ENCODE measurements around the gene C9orf72. TPM values are rescaled to one million over a fixed set of nuclear protein-coding genes. Genes with fewer than 3 reads are reported as not detected.

The C9orf72 gene
- total RNA-seq, 2 experiments from 2014 or later: 23.3 to 27.5 TPM

DNA sequence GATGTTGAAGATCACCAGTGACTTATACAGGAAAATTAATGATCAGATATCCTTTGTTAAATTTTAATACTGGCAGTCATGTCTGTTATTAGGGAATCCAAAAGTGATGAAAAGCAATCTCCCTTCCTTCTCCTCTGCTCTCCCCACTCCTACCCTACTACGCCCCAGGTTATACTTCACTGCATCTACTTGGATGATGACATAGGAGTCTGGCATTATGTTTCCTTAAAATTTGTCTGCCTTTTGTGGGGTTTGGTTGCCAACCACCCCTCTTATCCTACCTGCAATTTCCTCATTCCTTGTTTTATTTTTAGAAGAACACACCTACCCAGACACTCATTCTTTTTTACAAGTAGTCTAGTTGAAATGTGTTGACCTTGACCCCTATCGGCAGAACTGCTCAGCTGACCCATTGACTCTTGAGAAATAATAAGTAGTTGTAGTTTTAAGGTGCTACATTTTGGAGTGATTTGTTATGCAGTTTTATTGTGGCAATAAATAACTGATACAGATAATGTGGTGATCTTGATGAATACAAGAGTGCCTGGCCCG lies 38.5 kb downstream of the C9orf72 start:
- Mint-ChIP-seq H3K9me3 (no peaks in the 10 kb centered on the region), H3K4me3 (no peak overlapping the region), H3K4me1 (ENCODE audit: low read depth) (peaks cover 3% of the 10 kb centered on the region), H3K27ac (no peak overlapping the region), H3K36me3 (ENCODE audit: low read depth) (peaks cover 3% of the 10 kb centered on the region), H3K27me3 (ENCODE audit: low read depth) (no peaks in the 10 kb centered on the region)
- CTCF ChIA-PET: no interaction called here
- intact Hi-C loops (cut with micrococcal nuclease): loop anchor here (5.0 kb wide), 2 partner anchors 257 to 502 kb away; no protein-coding TSS in a partner anchor
- DNase-seq: no peak

DNA sequence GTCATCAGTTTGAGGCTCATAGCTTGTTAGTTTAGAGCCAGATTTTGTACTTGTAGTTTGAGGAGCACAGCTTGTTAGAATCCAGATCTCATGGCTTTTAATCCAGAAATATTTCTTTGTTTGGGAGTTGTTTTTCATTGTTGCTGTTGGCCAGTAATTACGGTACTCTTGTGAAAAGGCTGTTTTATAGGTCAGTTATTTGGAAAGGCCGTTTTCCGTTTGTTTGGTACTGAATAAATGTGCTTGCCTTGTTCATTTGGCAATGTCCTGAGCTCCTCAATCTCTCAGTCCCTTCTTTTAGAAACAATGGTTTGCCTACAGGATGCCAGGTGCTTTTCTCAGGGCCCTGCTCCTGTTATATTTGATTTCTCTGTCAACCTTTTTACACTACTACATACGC lies 39.1 kb downstream of the C9orf72 start:
- Mint-ChIP-seq H3K4me3 (no peak overlapping the region), H3K36me3 (ENCODE audit: low read depth) (peaks cover 3% of the 10 kb centered on the region), H3K9me3 (no peaks in the 10 kb centered on the region), H3K27me3 (ENCODE audit: low read depth) (no peaks in the 10 kb centered on the region), H3K27ac (no peak overlapping the region), H3K4me1 (ENCODE audit: low read depth) (peaks cover 4% of the 10 kb centered on the region)
- DNase-seq: no peak
- CTCF ChIA-PET: interaction anchor here (0.7 to 1.5 kb wide), 2 partner anchors 105 to 201 kb away, joined by 3 to 5 read pairs; no protein-coding TSS in a partner anchor
- intact Hi-C loops (cut with micrococcal nuclease): loop anchor here (5.0 kb wide), 2 partner anchors 257 to 502 kb away; no protein-coding TSS in a partner anchor

DNA sequence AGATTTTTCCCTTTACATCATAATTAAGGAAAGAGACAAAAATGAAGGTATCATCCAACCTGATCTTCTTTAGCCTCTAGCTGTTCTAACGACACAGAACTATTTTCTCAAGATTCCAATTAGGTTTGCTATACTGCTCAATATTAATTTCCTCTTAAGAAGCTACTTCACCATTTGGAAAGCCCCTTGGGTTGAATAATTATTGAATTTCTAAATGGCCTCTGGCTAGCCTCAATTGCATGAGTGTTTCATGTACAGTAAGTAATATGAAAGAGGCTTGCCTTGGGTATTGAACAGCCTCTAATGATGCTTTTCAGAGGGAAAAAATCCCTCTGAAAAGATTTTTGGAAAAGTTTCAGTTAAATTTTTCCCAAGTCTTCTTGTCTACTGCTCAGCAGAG lies 40.0 kb downstream of the C9orf72 start:
- Mint-ChIP-seq H3K9me3 (no peaks in the 10 kb centered on the region), H3K36me3 (ENCODE audit: low read depth) (peaks cover 3% of the 10 kb centered on the region), H3K27ac (no peak overlapping the region), H3K4me3 (no peak overlapping the region), H3K4me1 (ENCODE audit: low read depth) (peaks cover 4% of the 10 kb centered on the region), H3K27me3 (ENCODE audit: low read depth) (no peaks in the 10 kb centered on the region)
- DNase-seq: no peak
- CTCF ChIA-PET: interaction anchor here (0.7 to 1.5 kb wide), 2 partner anchors 9 to 200 kb away, joined by 3 to 5 read pairs; no protein-coding TSS in a partner anchor
- intact Hi-C loops (cut with micrococcal nuclease): loop anchor here (5.0 kb wide), 2 partner anchors 256 to 501 kb away; no protein-coding TSS in a partner anchor

DNA sequence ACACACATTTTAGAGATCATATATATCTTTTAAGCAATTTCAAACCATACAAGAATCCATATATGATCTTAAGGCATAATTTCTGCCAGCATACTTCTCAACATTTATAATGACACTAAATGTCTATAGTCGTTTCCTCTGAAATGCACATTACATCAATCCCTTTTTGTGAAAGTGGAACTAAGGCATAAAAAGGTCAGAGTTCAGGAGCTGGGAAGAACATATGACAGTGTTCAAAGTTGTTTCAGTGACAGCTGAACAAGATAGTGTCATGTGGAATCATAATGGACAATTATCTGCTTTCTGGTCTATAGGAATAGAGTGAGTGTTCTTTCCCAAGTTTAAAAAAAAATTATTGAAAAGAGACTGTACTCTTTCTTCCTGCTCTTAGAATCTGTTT lies 41.2 kb downstream of the C9orf72 start:
- no peak for DNase-seq
- H3K27ac Mint-ChIP-seq: no peak overlapping the region
- peaks cover 8% of the 10 kb centered on the region for H3K4me1 Mint-ChIP-seq (ENCODE audit: low read depth)
- H3K27me3 Mint-ChIP-seq (ENCODE audit: low read depth): peaks cover 8% of the 10 kb centered on the region
- H3K9me3 Mint-ChIP-seq: no peaks in the 10 kb centered on the region
- intact Hi-C loops (cut with micrococcal nuclease): loop anchor here (5.0 kb wide), 2 partner anchors 255 to 500 kb away; no protein-coding TSS in a partner anchor
- CTCF ChIA-PET: no interaction called here
- H3K4me3 Mint-ChIP-seq: no peak overlapping the region
- peaks cover 1% of the 10 kb centered on the region for H3K36me3 Mint-ChIP-seq (ENCODE audit: low read depth)

DNA sequence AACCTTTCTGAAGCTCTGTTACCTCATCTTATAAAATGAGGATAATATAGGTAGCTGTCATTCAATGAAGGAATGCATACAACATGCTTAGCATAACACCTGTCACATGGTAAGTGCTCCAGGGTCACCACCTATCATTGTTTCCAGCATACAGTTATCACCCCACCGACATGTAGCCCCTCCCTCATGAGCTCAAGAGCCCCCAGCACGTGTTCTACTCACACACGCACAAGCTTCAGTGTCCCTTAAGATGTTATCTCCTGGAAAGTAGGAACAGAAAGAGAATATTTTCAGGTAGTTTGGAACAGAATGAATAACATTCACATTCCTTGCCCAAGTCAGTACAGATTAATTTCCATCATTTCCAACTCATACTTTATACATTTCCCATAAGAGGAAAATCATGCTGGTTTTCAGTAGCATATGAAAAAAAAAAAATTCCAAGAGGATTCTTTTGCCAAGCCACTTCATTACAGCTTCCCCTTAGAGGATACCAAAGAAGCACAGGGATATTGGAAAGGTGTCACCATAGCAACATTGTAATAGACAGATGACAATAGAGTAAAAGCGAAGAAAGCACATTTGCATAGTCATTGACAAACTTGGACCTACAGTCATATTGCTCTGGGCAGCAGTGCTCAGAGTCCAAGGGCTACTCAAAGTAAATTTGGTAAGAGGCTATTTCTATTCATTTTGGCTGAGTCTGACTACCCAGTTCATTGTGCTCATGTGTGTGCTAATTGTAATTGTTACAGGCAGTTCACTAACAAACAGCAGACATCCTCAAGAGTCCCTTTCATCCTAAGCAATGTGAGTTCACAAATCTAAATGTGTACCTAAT lies 42.1 kb downstream of the C9orf72 start:
- CTCF ChIA-PET: interaction anchor here (0.5 to 3.4 kb wide), 10 partner anchors 9 to 244 kb away, joined by 3 to 41 read pairs (median 5); no protein-coding TSS in a partner anchor
- peaks cover 8% of the 10 kb centered on the region for H3K4me1 Mint-ChIP-seq (ENCODE audit: low read depth)
- no peaks in the 10 kb centered on the region for H3K9me3 Mint-ChIP-seq
- H3K4me3 Mint-ChIP-seq: no peak overlapping the region
- intact Hi-C loops (cut with micrococcal nuclease): loop anchor here (1.0 to 5.0 kb wide), 3 partner anchors 254 to 639 kb away; partner anchors contain the start of gene CAAP1
- DNase-seq: no peak
- H3K27me3 Mint-ChIP-seq (ENCODE audit: low read depth): peaks cover 8% of the 10 kb centered on the region
- no peak overlapping the region for H3K27ac Mint-ChIP-seq
- peaks cover 1% of the 10 kb centered on the region for H3K36me3 Mint-ChIP-seq (ENCODE audit: low read depth)

DNA sequence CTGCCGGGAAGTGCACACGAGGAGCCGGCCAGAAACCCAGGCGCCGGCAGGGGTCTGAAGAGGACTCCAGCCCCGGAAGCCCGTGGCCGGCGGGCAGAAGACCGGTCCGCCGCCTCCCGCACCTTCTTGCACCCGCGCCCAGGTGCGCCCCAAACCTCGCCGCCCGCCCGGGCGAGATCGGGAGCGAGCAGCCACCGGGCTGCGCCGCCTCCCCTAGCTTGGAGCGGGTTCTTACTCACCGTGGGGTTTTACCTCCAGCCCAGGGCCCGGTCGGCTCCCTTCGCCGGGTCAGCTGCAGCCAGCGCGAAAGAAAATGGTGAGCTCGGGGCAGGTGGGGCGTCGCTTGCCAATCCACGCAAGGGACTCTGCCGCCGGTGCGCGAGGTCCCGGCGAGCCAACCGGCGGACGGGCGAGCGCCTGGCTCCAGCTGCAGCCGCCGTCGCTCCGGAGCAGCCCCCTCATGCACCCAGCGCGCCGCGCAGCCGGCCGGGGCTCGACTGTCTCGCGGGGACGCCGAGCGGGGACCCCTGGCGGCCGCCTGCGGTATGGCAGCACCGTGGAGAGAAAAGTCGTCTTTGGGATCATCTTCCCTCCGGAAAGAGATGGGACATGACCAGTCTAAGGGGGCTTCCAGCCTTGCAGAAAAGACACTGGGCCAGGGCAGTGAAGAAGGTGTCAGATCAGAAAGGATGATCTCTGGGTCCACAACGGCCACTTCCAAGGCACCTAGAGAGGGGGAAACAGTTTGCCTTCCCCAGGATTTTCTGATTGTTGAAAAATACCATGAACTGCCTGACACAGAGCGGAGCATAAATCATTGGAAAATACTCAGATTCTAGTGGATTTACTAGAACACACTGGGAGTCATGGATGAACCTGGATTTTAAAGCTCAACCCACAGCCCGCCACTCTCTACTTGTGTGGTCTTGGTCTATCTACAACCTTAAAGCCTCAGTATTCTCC lies 43.7 kb downstream of the C9orf72 start, which contains the start of gene MOB3B:
TSS of gene MOB3B (minus strand) at position 499 of the 963 bp plus-strand sequence. CDS start 74,264 bp downstream, outside the sequence.
- peak; percentile 80 for DNase-seq
- H3K27ac Mint-ChIP-seq: peak within 1 kb of the TSS; percentile 86
- no peaks in the 10 kb centered on the region for H3K9me3 Mint-ChIP-seq
- peaks cover 10% of the 10 kb centered on the region for H3K4me1 Mint-ChIP-seq (ENCODE audit: low read depth)
- H3K36me3 Mint-ChIP-seq (ENCODE audit: low read depth): peaks cover 1% of the 10 kb centered on the region
- CTCF ChIA-PET: interaction anchor here (0.6 to 3.4 kb wide), 25 partner anchors 9 to 243 kb away, joined by 3 to 41 read pairs (median 4); no protein-coding TSS in a partner anchor
- intact Hi-C loops (cut with micrococcal nuclease): loop anchor here (1.0 to 5.0 kb wide), 7 partner anchors 24 to 637 kb away; partner anchors contain the start of genes C9orf72 and CAAP1
- H3K4me3 Mint-ChIP-seq: peak within 1 kb of the TSS; percentile 86
- peaks cover 8% of the 10 kb centered on the region for H3K27me3 Mint-ChIP-seq (ENCODE audit: low read depth)

DNA sequence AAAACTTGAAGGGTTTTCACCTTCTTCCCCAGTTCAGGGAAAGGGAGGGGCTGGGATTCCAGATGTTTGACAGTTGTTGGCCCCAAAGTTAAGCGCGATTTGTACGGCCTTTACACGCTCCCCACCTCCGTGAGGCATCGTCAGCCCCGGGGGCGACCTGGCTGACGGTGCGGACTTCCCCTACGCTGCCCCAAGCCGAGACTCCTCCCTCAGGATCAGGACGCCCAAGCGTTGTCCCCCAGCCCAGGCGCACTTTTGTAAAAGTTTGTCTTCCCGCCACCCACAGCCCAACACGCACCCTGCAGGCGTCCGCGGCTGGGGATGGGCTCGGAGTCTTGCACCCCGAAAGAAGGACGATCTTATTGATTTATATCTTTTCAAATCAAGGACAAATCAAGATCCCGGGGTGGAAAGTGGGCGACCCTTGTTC lies 44.4 kb downstream of the C9orf72 start:
- intact Hi-C loops (cut with micrococcal nuclease): loop anchor here (1.0 kb wide), 4 partner anchors 24 to 196 kb away; partner anchors contain the start of gene C9orf72
- peak overlapping the region; percentile 86 for H3K27ac Mint-ChIP-seq
- CTCF ChIA-PET: interaction anchor here (0.6 to 3.4 kb wide), 18 partner anchors 15 to 205 kb away, joined by 3 to 41 read pairs (median 3); no protein-coding TSS in a partner anchor
- DNase-seq: peak; percentile 73
- H3K4me1 Mint-ChIP-seq (ENCODE audit: low read depth): peaks cover 17% of the 10 kb centered on the region
- peaks cover 8% of the 10 kb centered on the region for H3K27me3 Mint-ChIP-seq (ENCODE audit: low read depth)
- no peaks in the 10 kb centered on the region for H3K9me3 Mint-ChIP-seq
- H3K4me3 Mint-ChIP-seq: peak overlapping the region; percentile 86
- peaks cover 1% of the 10 kb centered on the region for H3K36me3 Mint-ChIP-seq (ENCODE audit: low read depth)

DNA sequence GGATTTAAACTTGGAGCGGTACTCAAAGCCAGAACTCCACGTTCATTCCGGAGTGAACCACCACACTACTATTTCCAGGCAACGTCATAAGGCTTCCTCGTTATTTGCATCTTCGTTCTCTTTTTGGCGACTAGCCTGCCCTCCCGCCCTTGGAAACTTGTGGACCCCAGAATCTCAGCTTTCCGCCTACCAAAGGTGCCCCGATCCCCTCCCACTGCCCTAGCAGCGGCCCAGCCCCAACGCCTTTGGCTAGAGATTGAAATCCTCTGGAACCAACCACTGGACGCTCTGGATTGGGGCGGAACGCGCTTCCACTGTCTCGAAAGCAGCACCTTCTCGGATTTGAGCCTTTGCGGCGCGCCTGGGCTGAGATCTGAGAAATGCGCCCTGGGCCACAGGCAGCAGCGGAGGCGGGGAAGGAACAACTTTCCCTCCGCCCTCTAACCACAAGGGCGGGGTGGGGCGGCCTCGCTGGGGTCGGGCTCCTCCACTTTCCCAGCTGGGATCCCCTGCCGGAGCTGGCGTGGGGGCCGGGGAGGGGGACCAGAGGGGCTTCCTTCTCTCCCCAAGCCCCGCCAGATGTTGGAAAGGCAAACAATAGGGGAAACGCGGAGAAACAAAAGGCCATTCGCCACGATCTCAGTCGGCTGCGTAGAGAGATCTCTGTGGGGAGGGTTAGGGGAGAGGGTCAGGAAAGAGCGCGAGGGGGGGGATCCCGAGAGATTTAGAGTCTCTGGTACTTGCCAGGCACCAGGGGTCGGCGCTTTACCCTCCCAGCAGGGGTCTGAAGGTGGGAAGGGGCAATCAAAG lies 45.0 kb downstream of the C9orf72 start:
- intact Hi-C loops (cut with micrococcal nuclease): no loop called here
- Mint-ChIP-seq H3K27me3 (ENCODE audit: low read depth) (peaks cover 8% of the 10 kb centered on the region), H3K27ac (peak overlapping the region; percentile 86)

DNA sequence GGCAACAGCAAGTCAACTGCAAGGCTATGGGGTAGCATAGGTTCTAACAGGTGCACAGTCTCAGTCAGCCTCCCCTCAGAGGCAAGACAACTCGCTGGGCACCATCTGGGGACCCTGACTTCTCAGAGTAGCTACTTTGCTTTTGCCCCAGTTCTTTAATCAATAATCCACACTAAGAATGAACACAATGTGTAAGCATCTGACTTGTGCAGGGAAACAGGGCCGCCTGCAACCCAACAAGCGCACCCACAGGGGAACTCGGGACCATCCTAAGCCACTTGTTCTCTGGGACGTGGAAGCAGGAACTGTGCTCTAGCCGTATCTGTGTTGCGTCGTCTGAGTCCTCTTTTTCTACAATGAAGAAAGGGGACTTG lies 45.6 kb downstream of the C9orf72 start:
- no peaks in the 10 kb centered on the region for H3K9me3 Mint-ChIP-seq
- no peak overlapping the region for H3K27ac Mint-ChIP-seq
- H3K36me3 Mint-ChIP-seq (ENCODE audit: low read depth): no peaks in the 10 kb centered on the region
- intact Hi-C loops (cut with micrococcal nuclease): no loop called here
- CTCF ChIA-PET: interaction anchor here (0.7 to 1.3 kb wide), 3 partner anchors 55 to 195 kb away, joined by 3 read pairs; no protein-coding TSS in a partner anchor
- H3K4me3 Mint-ChIP-seq: peak overlapping the region; percentile 86
- peaks cover 8% of the 10 kb centered on the region for H3K27me3 Mint-ChIP-seq (ENCODE audit: low read depth)
- no peak for DNase-seq
- peaks cover 18% of the 10 kb centered on the region for H3K4me1 Mint-ChIP-seq (ENCODE audit: low read depth)

More for the DNA sequence above, 45.0 kb downstream of the C9orf72 start:
- CTCF ChIA-PET: interaction anchor here (0.9 to 3.4 kb wide), 2 partner anchors 190 to 196 kb away, joined by 3 to 41 read pairs; no protein-coding TSS in a partner anchor
- Mint-ChIP-seq H3K9me3 (no peaks in the 10 kb centered on the region), H3K4me3 (peak overlapping the region; percentile 86), H3K4me1 (ENCODE audit: low read depth) (peaks cover 18% of the 10 kb centered on the region), H3K36me3 (ENCODE audit: low read depth) (no peaks in the 10 kb centered on the region)
- peak; percentile 70 for DNase-seq

DNA sequence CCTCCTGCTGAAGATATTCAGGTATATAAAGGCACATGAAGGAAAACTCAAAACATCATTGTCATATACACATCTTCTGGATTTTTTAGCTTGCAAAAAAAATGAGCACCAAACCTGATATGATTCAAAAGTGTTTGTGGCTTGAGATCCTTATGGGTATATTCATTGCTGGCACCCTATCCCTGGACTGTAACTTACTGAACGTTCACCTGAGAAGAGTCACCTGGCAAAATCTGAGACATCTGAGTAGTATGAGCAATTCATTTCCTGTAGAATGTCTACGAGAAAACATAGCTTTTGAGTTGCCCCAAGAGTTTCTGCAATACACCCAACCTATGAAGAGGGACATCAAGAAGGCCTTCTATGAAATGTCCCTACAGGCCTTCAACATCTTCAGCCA lies 49.0 kb downstream of the C9orf72 start, which contains the start of gene IFNK:
TSS of gene IFNK (plus strand) at position 55 of the 400 bp plus-strand sequence. CDS start at position 102, 47 bp downstream.
- H3K4me3 Mint-ChIP-seq: no peak within 1 kb of the TSS
- H3K27ac Mint-ChIP-seq: peak within 1 kb of the TSS; percentile 57
- peaks cover 14% of the 10 kb centered on the region for H3K4me1 Mint-ChIP-seq (ENCODE audit: low read depth)
- CTCF ChIA-PET: no interaction called here
- peaks cover 2% of the 10 kb centered on the region for H3K36me3 Mint-ChIP-seq (ENCODE audit: low read depth)
- intact Hi-C loops (cut with micrococcal nuclease): loop anchor here (1.0 kb wide), 4 partner anchors 19 to 157 kb away; no protein-coding TSS in a partner anchor
- no peaks in the 10 kb centered on the region for H3K9me3 Mint-ChIP-seq
- no peak for DNase-seq
- H3K27me3 Mint-ChIP-seq (ENCODE audit: low read depth): peaks cover 8% of the 10 kb centered on the region
